Measurements from ENCODE around the gene DNAJC10. TPM values are rescaled to one million over a fixed set of nuclear protein-coding genes. Genes with fewer than 3 reads are reported as not detected.
"Not testable (repeated sequence)": the region's sequence is repeated elsewhere in the genome, so short reads cannot be mapped to it uniquely, and the experiment has no call there.

DNAJC10 gene
- total RNA-seq, 1 donor from 2014 or later: 157 TPM

DNA sequence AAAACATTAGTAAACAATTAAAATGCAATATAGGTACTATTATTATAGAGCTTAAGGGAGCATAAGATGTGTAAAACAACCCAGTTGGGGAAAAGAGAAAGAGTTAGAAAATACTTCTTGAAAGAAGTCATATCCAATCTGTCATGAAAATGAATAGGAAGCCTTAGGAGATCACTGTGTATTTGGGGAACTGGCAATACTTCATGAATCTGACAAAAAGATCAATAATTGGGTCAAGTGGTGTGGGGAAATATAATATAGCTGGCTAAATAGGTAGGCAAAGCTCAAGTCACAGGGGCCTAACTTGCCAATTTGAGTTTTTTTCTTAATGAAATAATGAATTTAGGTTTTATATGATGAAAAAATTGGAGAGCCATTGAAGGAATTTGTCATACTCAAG is 14.4 kb downstream of the DNAJC10 start:
- Mint-ChIP-seq H3K27me3 (ENCODE audit: unreplicated experiment) (no peaks in the 10 kb centered on the region), H3K4me1 (ENCODE audit: unreplicated experiment) (no peaks in the 10 kb centered on the region), H3K9me3 (ENCODE audit: unreplicated experiment) (no peaks in the 10 kb centered on the region), H3K27ac (ENCODE audit: unreplicated experiment) (no peak overlapping the region), H3K36me3 (ENCODE audit: unreplicated experiment) (peaks cover 45% of the 10 kb centered on the region), H3K4me3 (ENCODE audit: unreplicated experiment) (no peak overlapping the region)
- no peak for DNase-seq (ENCODE audit: extremely low spot score, unreplicated experiment)
- TF ChIP-seq, protein P1, sequence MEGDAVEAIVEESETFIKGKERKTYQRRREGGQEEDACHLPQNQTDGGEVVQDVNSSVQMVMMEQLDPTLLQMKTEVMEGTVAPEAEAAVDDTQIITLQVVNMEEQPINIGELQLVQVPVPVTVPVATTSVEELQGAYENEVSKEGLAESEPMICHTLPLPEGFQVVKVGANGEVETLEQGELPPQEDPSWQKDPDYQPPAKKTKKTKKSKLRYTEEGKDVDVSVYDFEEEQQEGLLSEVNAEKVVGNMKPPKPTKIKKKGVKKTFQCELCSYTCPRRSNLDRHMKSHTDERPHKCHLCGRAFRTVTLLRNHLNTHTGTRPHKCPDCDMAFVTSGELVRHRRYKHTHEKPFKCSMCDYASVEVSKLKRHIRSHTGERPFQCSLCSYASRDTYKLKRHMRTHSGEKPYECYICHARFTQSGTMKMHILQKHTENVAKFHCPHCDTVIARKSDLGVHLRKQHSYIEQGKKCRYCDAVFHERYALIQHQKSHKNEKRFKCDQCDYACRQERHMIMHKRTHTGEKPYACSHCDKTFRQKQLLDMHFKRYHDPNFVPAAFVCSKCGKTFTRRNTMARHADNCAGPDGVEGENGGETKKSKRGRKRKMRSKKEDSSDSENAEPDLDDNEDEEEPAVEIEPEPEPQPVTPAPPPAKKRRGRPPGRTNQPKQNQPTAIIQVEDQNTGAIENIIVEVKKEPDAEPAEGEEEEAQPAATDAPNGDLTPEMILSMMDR (IDR thresholded peaks at IDR 0.05): no peak

GRCh38 chr2:182732736-182733135 is 16.7 kb downstream of the DNAJC10 start:
- Mint-ChIP-seq H3K9me3 (ENCODE audit: unreplicated experiment) (no peaks in the 10 kb centered on the region), H3K4me1 (ENCODE audit: unreplicated experiment) (no peaks in the 10 kb centered on the region), H3K27me3 (ENCODE audit: unreplicated experiment) (no peaks in the 10 kb centered on the region), H3K36me3 (ENCODE audit: unreplicated experiment) (peaks cover 57% of the 10 kb centered on the region), H3K4me3 (ENCODE audit: unreplicated experiment) (no peak overlapping the region), H3K27ac (ENCODE audit: unreplicated experiment) (no peak overlapping the region)
- TF ChIP-seq, protein P1 (IDR thresholded peaks at IDR 0.05): no peak
- no peak for DNase-seq (ENCODE audit: extremely low spot score, unreplicated experiment)

DNA sequence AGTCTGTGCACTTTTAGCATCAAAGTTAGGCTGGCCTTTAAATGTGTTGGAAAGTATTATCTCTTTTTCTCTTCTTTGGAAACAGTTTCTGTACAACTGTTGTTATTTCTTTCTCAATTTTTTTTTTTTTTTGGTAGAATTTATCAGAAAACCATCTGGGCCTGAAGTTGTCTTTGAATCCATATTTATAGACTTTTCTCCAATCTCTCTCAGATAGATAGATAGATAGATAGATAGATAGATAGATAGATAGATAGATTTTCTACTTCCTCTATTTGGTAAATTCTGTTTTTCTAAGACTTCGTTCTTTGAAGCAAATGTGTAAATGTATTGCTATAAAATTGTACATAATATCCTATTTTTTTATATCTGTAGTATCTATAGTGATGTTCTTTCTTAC is 17.5 kb downstream of the DNAJC10 start:
- no peaks in the 10 kb centered on the region for H3K9me3 Mint-ChIP-seq (ENCODE audit: unreplicated experiment)
- no peaks in the 10 kb centered on the region for H3K27me3 Mint-ChIP-seq (ENCODE audit: unreplicated experiment)
- no peaks in the 10 kb centered on the region for H3K4me1 Mint-ChIP-seq (ENCODE audit: unreplicated experiment)
- DNase-seq (ENCODE audit: extremely low spot score, unreplicated experiment): no peak
- TF ChIP-seq, protein P1 (IDR thresholded peaks at IDR 0.05): no peak
- H3K27ac Mint-ChIP-seq (ENCODE audit: unreplicated experiment): no peak overlapping the region
- H3K36me3 Mint-ChIP-seq (ENCODE audit: unreplicated experiment): peaks cover 55% of the 10 kb centered on the region
- no peak overlapping the region for H3K4me3 Mint-ChIP-seq (ENCODE audit: unreplicated experiment)

DNA sequence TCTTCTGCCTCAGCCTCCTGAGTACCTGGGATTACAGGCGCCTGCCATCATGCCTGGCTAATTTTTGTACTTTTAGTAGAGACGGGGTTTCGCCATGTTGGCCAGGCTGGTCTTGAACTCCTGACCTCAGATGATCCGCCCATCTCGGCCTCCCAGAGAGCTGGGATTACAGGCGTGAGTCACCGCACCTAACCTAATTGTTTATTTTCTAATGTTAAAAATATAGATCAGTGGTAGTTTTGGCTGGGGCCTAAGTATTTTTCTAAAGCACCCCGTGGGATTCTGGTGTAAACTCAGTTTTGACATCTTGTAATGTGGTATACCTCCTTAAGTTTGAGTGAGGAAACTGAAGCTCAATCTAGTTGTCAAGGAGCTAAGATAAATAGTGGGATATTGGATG is 20.8 kb downstream of the DNAJC10 start:
- H3K36me3 Mint-ChIP-seq (ENCODE audit: unreplicated experiment): peaks cover 48% of the 10 kb centered on the region
- H3K27me3 Mint-ChIP-seq (ENCODE audit: unreplicated experiment); H3K9me3 Mint-ChIP-seq (ENCODE audit: unreplicated experiment): not testable (repeated sequence)

DNA sequence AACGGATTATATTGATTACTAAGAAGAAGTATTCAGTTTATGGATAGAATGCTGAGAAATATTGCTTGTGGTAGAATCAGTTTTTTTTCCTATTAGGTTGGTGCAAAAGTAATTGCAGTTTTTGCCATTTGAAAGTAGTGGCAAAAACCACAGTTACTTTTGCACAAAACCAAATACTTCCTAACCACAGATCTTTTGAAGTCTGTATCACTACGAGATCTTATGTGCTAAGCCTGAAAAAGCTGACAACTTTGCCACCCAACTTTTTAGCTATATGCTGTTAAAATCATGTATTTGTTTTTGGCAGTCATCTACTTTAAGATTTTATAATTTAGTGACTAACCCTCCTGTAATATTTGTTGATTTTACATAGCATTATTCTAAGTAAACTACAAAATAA is 24.6 kb downstream of the DNAJC10 start:
- Mint-ChIP-seq H3K4me1 (ENCODE audit: unreplicated experiment) (no peaks in the 10 kb centered on the region), H3K4me3 (ENCODE audit: unreplicated experiment) (no peak overlapping the region), H3K36me3 (ENCODE audit: unreplicated experiment) (peaks cover 59% of the 10 kb centered on the region), H3K9me3 (ENCODE audit: unreplicated experiment) (no peaks in the 10 kb centered on the region), H3K27ac (ENCODE audit: unreplicated experiment) (no peak overlapping the region), H3K27me3 (ENCODE audit: unreplicated experiment) (no peaks in the 10 kb centered on the region)
- TF ChIP-seq, protein P1 (IDR thresholded peaks at IDR 0.05): no peak
- DNase-seq (ENCODE audit: extremely low spot score, unreplicated experiment): no peak

More for the DNA sequence above, 20.8 kb downstream of the DNAJC10 start:
- DNase-seq (ENCODE audit: extremely low spot score, unreplicated experiment); H3K27ac Mint-ChIP-seq (ENCODE audit: unreplicated experiment); H3K4me3 Mint-ChIP-seq (ENCODE audit: unreplicated experiment); H3K4me1 Mint-ChIP-seq (ENCODE audit: unreplicated experiment): not testable (repeated sequence)

DNA sequence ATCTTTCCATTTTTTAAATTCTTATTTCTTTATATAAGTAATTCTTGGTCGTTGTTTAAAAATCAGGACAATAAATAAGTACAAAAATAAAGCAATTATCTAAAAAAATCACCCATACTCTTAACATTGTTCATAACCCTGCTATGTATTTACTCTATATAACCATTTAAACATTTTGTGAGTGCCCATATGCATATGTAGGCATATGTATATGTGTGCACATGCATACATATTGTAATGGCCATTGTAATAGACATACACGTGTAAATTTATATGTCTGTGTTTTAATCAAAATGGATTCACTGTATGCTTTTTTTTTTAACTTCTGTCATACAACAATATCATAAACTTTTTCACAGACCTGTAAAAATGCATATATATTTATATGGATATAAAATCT is 25.6 kb downstream of the DNAJC10 start:
- TF ChIP-seq, protein P1 (IDR thresholded peaks at IDR 0.05): no peak
- peaks cover 60% of the 10 kb centered on the region for H3K36me3 Mint-ChIP-seq (ENCODE audit: unreplicated experiment)
- H3K27me3 Mint-ChIP-seq (ENCODE audit: unreplicated experiment): no peaks in the 10 kb centered on the region
- H3K4me1 Mint-ChIP-seq (ENCODE audit: unreplicated experiment): no peaks in the 10 kb centered on the region
- no peak overlapping the region for H3K4me3 Mint-ChIP-seq (ENCODE audit: unreplicated experiment)
- DNase-seq (ENCODE audit: extremely low spot score, unreplicated experiment): no peak
- no peaks in the 10 kb centered on the region for H3K9me3 Mint-ChIP-seq (ENCODE audit: unreplicated experiment)
- no peak overlapping the region for H3K27ac Mint-ChIP-seq (ENCODE audit: unreplicated experiment)

Data from osteocyte (in vitro differentiated cells).